ENCODE results near the gene PLVAP. TPM values are rescaled to one million over a fixed set of nuclear protein-coding genes. Genes with fewer than 3 reads are reported as not detected.

Gene PLVAP
- polyA plus RNA-seq, 1 experiment = not detected

GRCh38 chr19:17319473-17320238 is 57.5 kb downstream of the PLVAP start:
- POLR2A ChIA-PET = no interaction called here
- TF ChIP-seq CTCF (IDR thresholded peaks at IDR 0.05; ENCODE audit: insufficient read depth, low read depth, low read length) = no peak
- Histone ChIP-seq H3K36me3 (ENCODE audit: control insufficient read depth, insufficient read depth, low read length) (peaks cover 22% of the 10 kb centered on the region), H3K27me3 (ENCODE audit: control insufficient read depth, insufficient read depth, low read length) (no peaks in the 10 kb centered on the region), H3K4me3 (ENCODE audit: low read depth, low read length) (no peak overlapping the region)
- CTCF ChIA-PET = interaction anchor here (0.6 kb wide), 1 partner anchor 14 kb away, joined by 3 read pairs; no protein-coding TSS in a partner anchor
- DNase-seq (ENCODE audit: low read depth) = no peak

- Histone ChIP-seq H3K27me3 (ENCODE audit: control insufficient read depth, insufficient read depth, low read length) (no peaks in the 10 kb centered on the region), H3K36me3 (ENCODE audit: control insufficient read depth, insufficient read depth, low read length) (peaks cover 29% of the 10 kb centered on the region), H3K4me3 (ENCODE audit: low read depth, low read length) (no peak overlapping the region)
- POLR2A ChIA-PET = no interaction called here
- DNase-seq (ENCODE audit: low read depth) = no peak
- TF ChIP-seq CTCF (IDR thresholded peaks at IDR 0.05; ENCODE audit: insufficient read depth, low read depth, low read length) = no peak
- CTCF ChIA-PET = no interaction called here
Observed at GRCh38 chr19:17318966-17319365, 58.2 kb downstream of the PLVAP start.

- CTCF ChIA-PET = no interaction called here
Observed at GRCh38 chr19:17314007-17314593, 63.0 kb downstream of the PLVAP start.

GRCh38 chr19:17312189-17313113 is 64.7 kb downstream of the PLVAP start:
- DNase-seq (ENCODE audit: low read depth) = no peak
- no peak for TF ChIP-seq CTCF (IDR thresholded peaks at IDR 0.05; ENCODE audit: insufficient read depth, low read depth, low read length)
- peaks cover 16% of the 10 kb centered on the region for H3K36me3 ChIP-seq (ENCODE audit: control insufficient read depth, insufficient read depth, low read length)
- POLR2A ChIA-PET = no interaction called here
- H3K4me3 ChIP-seq (ENCODE audit: low read depth, low read length) = no peak overlapping the region
- CTCF ChIA-PET = interaction anchor here (1.0 to 1.1 kb wide), 2 partner anchors 73 kb away, joined by 3 to 5 read pairs; no protein-coding TSS in a partner anchor
- H3K27me3 ChIP-seq (ENCODE audit: control insufficient read depth, insufficient read depth, low read length) = no peaks in the 10 kb centered on the region

More at GRCh38 chr19:17314007-17314593, 63.0 kb downstream of the PLVAP start:
- POLR2A ChIA-PET = no interaction called here
- Histone ChIP-seq H3K36me3 (ENCODE audit: control insufficient read depth, insufficient read depth, low read length) (peaks cover 16% of the 10 kb centered on the region), H3K4me3 (ENCODE audit: low read depth, low read length) (no peak overlapping the region), H3K27me3 (ENCODE audit: control insufficient read depth, insufficient read depth, low read length) (no peaks in the 10 kb centered on the region)
- DNase-seq (ENCODE audit: low read depth) = no peak
- TF ChIP-seq CTCF (IDR thresholded peaks at IDR 0.05; ENCODE audit: insufficient read depth, low read depth, low read length) = no peak
